Activated CD8-positive, alpha-beta memory T cell treated with anti-CD3 and anti-CD28 coated beads for 48 hours (primary cell): ENCODE data around the gene INPP5E.

Experiments
- DNase-seq, 3 experiments: peaks; one replicate each; pipeline ENCODE4 v3.0.0-alpha.2; 2020; ENCODE audit warnings: low read depth in 2 of 3, low spot score in 2 of 3

Gene INPP5E

DNA sequence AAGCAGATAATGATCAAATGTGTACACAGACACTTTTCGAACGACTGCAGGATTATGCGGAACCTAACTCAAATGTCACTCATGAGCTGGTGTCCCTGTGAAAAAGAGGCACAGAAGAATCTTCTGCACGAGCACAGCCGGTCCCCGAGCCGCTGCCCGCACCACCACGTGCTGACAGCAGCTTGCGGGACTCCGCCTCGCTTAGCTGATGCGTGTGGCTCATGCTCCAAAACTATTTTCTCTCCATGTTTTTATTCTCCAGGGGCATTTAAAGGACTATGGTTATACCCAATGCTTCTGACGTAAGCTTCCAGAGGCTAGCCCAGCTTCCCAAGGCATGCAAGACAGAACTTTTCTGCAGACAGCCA lies 33.7 kb upstream of the INPP5E start:
- no peak for DNase-seq

DNA sequence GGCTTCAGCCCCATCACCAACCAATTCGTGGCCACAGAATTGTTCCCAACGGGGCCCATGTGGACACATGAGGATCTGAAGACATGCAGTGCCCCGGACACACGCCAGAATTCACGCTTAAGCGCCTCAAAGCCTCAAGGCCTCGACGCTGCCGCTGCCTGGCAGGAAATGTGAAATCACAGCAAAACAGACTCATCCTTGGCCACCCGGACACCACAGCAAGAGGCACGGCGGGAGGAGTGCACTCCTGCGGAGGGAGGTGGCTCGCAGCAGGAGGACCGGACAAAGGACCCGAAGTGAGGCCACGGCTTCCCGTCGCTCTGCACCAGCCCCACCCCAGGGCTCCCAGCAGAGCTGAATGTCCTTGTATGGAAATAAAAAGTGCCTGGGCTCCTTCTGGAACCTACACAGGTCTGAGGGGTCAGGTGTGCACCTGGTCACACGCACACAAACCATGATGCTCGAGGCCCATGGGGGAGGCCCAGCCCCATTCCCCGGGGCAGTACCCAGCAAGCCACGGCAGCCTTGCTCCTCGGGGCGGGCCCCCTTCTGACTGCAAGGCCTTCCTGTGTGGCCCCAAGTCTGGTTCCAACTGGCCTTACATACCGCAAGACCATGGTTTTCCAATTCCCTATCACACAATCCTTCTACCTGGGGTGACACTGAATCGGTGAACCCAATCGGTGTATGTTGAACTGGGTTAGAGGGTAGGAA lies 33.2 kb upstream of the INPP5E start:
- DNase-seq = no peak

DNA sequence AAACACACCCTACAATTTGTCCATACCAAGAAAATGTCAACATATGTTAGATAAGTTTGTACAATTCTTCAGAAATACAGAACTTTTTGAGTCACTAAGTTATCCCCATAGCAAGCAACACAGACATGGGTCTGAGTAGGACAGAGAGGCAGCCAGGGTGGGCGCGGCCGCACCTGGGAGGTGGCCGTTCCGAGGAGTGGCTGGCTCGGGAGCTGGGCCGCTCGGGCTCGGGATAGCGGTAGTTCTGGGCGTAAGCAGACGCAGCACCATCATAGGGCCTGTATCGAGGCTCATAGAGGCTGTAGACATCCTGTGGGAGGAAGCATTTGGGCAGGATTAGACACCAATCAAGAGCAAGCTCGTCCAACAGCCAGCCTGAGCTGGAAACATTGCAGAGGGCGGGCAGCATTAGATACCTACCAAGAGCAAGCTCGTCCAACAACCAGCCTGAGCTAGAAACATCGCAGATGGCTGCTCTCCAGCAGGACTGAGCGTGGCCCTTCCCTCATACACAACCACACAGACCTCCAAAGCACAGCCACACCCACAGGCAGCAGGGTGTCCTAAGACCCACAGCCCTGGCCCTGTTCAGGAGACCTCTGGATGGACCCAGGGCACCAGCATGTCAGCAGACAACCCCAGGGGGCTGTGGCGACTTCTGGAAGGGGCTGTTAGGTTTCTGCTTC lies 32.3 kb upstream of the INPP5E start:
- DNase-seq = no peak

DNA sequence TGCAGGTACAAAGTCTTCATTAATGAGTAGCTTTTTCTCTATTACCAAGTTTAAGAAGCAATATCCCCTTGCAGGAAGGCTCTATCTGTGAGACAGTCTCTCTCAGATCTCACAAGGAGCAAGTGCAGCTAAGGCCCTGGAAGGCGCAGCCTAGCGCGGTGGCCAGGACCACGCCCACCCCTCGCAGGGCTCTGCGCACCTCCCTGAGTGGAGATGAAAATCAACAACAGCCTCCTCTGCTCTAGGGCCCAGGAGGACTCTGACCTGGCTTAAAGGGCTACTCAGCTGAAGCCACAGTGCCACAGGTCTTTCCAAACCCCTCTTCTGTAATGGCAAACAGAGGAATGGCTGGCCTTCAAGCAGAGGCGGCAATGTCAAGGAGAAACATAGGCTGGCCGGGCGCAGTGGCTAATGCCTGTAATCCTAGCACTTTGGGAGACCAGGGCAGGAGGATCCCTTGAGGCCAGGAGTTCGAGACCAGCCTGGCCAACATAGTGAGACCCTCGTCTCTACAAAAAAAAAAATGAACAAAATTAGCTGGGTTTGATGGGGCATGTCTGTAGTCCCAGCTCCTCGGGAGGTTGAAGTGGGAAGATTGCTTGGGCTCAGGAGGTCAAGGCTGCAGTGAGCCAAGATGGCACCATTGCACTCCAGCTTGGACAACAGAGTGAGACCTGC lies 31.3 kb upstream of the INPP5E start:
- DNase-seq = no peak

DNA sequence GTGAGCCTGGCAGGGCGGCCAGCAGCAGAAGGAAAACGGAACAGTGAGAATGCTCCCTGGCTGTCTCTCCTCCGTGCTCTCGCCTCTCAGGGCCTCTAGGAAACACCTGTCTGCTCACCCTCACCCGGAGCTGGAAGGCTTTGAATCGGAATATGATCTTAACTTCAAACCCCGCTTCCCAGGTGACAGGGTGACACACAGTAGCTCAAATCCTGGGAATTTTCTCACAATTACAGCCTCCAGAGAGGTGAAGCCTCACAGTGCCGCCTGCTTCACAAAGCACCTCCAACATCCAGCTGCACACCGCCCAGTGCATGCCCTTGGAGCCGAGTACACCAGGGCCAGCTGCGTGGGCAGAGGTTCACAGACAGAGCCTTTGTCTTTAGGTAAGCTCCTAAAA lies 30.7 kb upstream of the INPP5E start:
- no peak for DNase-seq

DNA sequence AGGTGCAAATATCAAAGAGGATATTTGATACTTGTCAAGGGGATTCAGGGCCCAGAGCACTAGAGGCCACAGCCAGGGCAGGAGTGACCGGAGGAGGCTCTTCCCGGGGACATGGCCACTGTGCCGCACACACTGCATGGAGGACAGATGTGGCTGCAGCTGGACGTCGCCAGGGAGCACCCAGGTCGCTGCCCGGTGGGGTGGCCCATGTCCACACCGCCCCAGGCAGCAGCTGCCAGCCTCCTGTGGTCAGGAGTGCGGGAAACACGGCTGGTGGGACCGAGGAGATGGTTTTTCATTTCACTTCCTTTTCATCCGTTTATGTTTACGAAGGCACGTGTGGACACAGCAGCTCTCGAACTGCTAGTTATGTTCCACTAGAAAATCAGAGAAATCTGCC lies 28.1 kb upstream of the INPP5E start:
- DNase-seq = no peak

DNA sequence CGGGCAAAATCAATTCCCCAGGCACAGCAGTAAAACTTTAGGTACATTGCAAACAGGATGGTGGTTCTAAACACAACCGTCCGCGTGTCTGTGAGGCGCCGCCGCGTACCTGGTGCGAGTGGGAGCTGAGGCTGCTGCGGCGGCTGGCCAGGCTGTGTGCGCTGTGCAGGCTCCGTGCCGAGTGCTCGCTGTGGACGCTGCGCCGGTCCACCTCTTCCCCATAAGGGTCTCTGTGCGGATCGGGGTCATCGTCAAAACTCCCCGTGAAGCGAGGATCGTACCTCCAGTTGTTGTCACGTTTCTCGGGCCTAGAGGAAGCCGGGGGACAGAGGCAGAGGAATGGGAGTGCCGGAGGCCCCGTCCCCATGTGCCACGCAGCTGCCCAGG lies 26.5 kb upstream of the INPP5E start:
- no peak for DNase-seq

DNA sequence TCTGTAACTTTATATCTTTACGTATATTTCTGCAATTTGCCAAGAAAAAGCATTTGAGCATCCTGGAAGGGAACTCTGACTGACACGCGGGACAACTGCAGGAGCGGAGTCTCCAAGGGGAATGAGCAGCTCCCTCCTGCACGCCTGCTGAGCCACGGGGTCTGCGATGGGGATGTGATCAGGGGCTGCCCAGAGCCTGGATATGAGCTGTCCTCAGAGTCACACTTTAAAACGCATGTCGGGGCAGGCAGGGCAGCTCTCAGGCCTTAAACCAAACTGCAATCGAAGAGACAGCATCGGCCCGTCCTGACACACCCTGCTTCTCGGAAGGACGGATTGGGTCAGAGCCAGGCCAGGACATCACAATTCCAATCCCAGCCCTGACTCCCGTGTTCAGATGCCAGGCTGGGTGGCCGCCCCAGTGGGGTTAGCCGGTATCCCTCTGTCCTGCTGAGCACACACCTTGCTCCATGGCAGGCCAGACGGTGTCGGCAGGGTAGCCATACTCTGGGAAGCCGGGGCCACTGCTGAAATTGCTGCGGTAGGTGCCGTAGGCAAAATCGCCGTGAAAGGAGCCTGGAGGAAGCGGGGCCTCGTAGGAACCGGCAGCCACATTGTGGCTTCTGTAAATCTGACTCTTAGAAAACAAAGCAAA lies 26.0 kb upstream of the INPP5E start:
- DNase-seq = no peak

DNA sequence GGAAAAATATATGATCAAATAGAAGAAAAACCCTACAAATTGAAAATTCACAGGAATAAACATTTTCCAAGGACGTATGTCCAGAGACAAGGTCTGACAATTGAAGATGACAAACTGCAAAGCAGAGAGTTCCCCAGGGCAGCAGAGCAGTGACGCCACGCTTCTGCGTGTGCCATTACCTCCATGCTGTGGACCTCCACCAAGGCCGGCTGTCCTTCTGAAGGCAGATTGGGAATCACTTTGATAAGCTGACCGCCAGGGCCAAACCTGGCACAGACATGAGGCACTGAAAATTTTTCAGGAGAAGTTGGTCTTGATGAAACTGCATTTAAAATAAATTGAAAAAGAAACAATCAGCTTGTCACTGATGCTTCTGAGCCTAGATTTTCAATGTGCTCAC lies 24.6 kb upstream of the INPP5E start:
- DNase-seq = no peak

DNA sequence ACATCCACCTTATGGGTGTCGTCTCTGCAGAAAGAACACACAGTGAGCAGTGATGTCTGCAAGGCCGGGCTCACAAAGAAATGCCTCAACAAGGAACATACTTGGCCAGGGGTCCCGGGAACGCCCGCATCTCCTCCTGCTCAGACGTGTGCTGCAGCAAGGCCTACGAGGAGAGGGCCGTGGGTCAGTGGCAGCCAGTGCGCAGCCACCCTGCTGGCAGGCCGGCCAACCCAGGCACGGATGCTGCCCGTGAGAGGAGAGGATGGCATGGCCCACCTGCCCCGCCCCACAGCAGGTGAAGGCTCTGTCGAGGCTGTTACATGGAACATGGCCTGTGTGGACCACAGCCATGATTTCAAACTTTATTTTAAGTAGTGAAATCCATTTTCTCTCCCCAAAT lies 23.9 kb upstream of the INPP5E start:
- DNase-seq = no peak

DNA sequence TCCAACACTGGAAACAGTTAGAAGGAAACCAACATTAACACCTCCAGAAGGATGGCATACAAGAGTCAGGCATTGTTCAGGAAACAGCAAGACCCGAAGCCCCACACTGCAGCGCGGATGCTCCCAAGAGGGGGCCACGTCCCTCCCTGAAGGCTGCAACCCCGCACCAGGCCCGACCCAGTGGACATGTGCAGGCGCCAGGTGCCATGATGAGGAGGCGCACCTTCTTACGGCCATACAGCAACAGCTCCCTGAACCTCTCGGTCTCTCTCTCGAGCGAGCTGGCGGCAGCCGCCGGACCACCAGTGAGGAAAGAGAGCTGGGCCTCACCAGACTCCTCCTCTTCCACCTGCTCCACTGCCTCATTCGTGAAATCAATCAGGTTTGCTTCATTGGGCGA lies 23.0 kb upstream of the INPP5E start:
- DNase-seq = no peak

DNA sequence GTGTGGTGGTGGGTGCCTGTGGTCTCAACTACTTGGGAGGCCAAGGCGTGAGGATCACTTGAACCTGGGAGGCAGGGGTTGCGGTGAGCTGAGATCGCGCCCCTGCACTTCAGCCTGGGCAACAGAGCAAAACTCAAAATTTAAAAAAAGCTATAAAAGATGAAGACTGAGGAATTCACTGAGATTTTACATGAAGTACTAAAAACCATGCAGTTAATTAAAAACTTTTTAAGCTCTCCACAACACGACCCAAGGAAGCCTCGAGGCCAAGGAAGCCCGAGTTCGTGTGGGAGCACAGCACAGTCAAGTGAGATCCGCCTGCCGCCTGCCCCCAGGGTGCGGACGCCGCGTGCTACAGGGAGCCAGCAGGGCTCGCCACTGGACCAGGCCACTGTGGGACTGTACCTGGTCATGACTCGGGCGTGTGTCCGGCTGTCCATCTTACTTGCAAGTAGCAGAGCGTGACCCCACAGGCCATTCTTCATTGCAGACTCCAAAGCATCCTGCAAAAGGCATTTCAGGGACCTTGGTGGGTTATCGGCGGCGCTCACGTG lies 21.2 kb upstream of the INPP5E start:
- no peak for DNase-seq

DNA sequence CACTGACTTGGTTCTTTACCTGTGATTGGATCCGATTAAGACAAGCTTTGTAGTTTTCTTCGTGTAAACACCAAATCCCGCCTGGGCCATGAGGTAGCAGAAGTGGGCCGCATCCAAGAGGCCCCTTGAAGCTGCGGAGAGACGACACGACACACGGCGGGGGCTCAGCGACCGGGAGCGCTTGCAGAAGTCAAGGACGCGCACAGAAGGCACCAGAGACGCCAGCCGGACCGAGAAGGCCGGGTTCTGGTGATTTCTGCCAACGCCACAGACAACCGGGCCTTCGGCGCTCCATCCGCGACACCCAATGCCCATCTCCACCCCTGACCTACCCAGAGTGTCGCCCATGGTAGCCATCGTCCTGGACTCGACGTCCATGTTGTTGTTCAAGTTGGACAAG lies 19.8 kb upstream of the INPP5E start:
- DNase-seq = no peak

DNA sequence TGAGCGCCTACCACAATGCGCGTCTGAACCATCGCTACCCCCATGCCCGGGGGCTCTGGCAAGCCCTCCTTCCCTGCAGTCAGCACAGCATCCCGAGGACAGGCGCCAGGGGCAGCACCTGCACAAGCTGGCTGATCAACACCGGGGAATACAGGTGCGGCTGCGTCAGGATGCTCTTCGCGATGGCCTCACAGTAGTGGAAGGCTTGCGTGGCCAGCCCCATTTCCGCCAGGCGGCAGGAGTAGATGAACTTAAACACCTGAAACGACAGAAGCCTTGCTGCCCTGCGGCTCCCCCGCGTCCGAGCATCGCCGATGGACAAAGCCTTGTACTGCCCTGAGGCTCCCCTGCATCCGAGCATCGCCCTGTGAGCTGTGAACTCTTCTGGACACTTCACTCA lies 17.7 kb upstream of the INPP5E start:
- DNase-seq = no peak

DNA sequence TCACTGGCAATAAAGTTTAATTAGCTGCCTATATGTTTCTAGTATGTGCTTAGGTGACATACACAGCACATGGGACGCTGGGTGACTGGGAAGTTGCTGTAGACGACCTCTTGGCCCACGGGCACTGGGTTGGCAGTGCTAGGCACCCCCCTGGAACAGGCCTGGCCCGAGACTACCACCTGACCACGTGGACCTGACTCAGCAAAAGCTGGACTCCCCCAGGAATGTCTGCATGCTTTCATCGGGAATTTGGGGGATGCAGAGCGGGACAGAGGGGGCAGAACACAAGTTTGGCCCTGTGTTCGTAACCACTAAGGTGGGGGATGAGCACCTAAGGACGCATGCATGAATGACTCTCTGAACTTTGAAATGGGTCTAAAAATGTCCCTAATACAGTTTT lies 16.6 kb upstream of the INPP5E start:
- no peak for DNase-seq

DNA sequence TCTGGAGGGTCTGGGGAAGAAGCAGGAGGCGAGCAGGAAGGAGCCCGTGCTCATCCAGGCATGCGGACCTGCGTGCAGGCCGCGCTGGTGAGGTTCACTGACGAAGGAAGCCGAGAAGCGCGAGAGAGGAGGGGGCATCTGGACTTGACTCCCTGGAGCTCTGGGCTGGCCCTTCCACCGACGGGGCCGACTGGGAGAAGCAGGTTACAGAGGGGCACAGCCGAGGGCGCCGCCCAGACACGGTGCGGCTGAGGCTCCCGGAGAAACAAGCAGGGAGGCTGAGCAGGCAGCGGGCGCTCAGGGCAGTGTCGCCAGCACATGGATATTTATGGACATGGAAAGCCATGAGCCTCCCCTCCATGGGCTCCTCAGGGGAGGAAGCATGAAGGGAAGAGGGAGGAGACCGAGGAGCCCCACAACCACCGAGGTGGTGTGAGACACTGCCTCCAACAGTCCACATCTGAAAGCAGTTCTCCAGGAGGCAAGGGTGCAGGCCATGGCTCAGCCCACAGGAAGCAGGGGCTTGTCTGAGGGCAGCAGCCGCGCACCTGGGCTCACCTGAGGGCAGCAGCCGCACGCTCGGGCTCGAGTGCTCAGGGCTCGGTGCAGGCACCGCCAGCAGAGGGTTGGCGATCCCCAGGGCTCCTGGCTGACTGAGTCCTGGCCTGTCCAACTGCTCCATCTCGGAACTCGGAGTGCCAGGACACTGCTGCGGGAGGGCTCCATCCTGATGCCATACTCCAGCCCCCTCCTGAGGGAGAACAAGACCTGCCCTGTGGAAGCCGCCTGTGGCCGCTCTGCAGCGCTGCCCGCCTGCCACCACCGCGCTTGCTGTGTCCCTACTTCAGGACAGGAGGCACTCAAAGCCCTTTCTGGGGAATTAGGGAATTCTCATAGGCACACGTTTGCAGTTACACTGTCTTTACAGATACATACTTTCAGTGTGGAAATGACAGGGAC lies 15.7 kb upstream of the INPP5E start:
- no peak for DNase-seq

DNA sequence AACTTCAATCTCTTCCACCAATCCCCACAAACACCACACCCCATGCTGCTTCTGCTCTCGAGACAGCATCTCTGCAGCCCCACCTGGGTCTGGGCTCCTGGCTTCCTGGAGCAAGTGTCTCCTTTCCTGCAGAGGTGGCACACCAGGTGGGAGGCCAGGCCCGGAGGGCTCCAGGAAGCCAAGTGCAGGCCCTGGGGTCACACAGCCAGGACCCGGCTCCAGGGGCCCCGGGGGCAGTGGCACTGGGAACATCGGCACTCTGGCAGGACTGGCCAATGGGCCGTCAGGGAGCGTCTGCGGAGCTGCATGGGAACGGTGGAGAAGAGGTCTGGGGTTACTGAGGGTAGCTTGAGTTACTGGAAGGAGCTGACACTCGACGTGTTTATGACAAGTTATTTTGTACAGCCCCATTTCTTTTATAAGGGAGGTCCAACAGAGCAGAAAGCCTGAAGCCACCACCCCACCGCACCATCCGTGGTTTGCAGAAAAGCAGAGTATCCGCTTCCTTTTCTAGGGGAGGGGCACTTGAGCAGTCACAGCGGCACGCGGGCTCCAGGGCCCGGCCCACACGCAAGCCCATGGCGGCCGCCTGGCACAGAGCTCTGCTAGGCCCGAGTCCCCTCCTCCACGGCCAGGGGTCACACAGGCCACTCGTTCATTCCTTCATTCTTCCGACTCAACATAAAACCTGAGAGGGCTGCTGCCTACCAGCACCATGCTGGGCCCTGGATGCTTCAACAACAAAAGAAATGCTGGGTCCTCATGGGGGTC lies 14.6 kb upstream of the INPP5E start:
- no peak for DNase-seq

DNA sequence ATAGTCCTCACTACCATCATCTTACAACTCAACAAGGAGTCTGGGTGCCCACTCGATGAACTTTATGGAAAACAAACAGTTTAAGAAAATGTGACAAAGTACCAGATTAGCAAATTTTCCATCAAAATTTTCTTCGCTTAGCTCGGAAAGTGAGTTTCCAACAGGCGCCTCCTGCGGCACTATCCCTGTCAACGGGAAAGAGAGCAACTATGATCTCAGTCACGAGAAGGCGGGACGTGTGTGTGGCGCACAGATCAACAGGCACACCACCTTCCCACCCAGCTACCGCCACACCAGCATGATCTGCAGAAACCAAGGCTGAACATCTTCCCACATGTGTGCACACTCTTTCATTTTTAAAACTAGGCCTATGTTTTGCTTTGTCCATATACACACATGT lies 13.7 kb upstream of the INPP5E start:
- no peak for DNase-seq

DNA sequence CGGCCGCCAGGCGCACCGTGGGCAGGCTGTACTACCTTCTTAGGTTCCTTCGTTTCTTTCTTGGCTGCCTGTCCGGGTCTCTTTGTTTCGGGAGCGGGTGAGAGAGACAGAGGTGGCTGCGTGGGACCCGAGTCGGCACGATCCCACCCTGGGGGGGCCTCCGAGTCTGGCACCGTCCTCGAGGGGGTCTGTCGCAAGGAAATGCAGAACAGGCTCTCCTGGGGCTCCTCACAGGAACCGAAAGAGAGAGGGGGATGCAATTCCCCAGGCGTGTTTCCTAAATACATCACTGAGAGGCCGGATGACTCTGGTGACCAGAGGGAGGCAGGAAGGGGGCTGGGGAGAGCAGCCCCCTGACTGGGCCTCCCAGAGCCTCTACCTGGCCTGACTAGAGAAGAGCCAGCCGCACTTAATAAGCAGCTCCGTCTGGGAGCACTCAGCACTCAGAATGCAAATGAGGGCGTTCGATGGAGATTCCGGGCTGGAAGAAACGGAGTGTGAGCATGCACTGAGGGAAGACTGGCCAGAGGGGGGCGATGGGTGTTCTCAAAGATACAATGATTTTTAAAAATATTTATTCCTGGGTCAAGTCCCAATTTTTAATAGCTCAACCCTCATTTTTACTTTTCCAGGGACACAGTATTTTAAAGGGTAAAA lies 11.7 kb upstream of the INPP5E start:
- DNase-seq = no peak
